Fibroblast of lung (primary cell): ENCODE data around the gene MANBA. TPM values are rescaled to one million over a fixed set of nuclear protein-coding genes. Genes with fewer than 3 reads are reported as not detected.

Experiments
- DNase-seq, 2 donors: peaks; one replicate each; pipeline versions ENCODE4 v3.0.0 to v3.0.0-alpha.2; 2010; ENCODE audit warnings: low read depth in 2 of 2
- H2AFZ ChIP-seq: 2 replicates; pipeline ENCODE4 v1.5.1; 2012; ENCODE audit warnings: low read length, control low read depth, inconsistent platforms
- H3K27ac ChIP-seq: 2 replicates; pipeline ENCODE4 v1.5.1; 2011; ENCODE audit warnings: low read length, control low read depth; ENCODE audit not compliant: insufficient read depth
- H3K27me3 ChIP-seq: 2 replicates; pipeline ENCODE4 v1.5.1; 2011; ENCODE audit warnings: mild to moderate bottlenecking, low read length; ENCODE audit not compliant: control insufficient read depth, insufficient read depth
- H3K36me3 ChIP-seq: 2 replicates; pipeline ENCODE4 v1.5.1; 2011; ENCODE audit warnings: low read length; ENCODE audit not compliant: control insufficient read depth, insufficient read depth
- H3K4me1 ChIP-seq: 2 replicates; pipeline ENCODE4 v1.5.1; 2011; ENCODE audit warnings: low read length; ENCODE audit not compliant: control insufficient read depth, insufficient read depth; ENCODE audit errors: extremely low read depth
- H3K4me2 ChIP-seq: 2 replicates; pipeline ENCODE4 v1.5.1; 2011; ENCODE audit warnings: low read length, control low read depth; ENCODE audit not compliant: insufficient read depth; ENCODE audit errors: extremely low read depth
- H3K4me3 ChIP-seq, 4 experiments: fragments of 200-600 bp in 1 of 4; sonication (generic) in 1 of 4; replicated peaks in 1 of 4; 2 replicates each; pipeline ENCODE4 v1.5.1; 2011 to 2016; ENCODE audit warnings: low read length in 4 of 4, low read depth in 3 of 4, mild to moderate bottlenecking in 3 of 4, control low read depth in 2 of 4, inconsistent platforms in 1 of 4, mixed read lengths in 1 of 4; ENCODE audit not compliant: insufficient read depth in 1 of 4; ENCODE audit errors: control extremely low read depth in 1 of 4
- H3K79me2 ChIP-seq: 2 replicates; pipeline ENCODE4 v1.5.1; 2012; ENCODE audit warnings: mild to moderate bottlenecking, low read length, inconsistent platforms; ENCODE audit not compliant: control insufficient read depth, insufficient read depth
- H3K9ac ChIP-seq: 2 replicates; pipeline ENCODE4 v1.5.1; 2011; ENCODE audit warnings: mild to moderate bottlenecking, low read length, control low read depth; ENCODE audit not compliant: insufficient read depth
- H3K9me3 ChIP-seq: 2 replicates; pipeline ENCODE4 v1.5.1; 2012; ENCODE audit warnings: low read depth, low read length; ENCODE audit not compliant: control insufficient read depth, insufficient read depth
- H4K20me1 ChIP-seq: 2 replicates; pipeline ENCODE4 v1.5.1; 2011; ENCODE audit warnings: low read length; ENCODE audit not compliant: control insufficient read depth, insufficient read depth; ENCODE audit errors: extremely low read depth
- CTCF ChIP-seq, 2 donors: IDR thresholded peaks in 1 of 2; conservative IDR thresholded peaks in 1 of 2; 1 replicate in 1 of 2; 2 replicates in 1 of 2; pipeline ENCODE4 v1.5.1; 2011 to 2012; ENCODE audit warnings: low read length in 2 of 2, control low read depth in 1 of 2, inconsistent platforms in 1 of 2, low read depth in 1 of 2, mild to moderate bottlenecking in 1 of 2
- EZH2 ChIP-seq: IDR thresholded peaks from 2 replicates; pipeline ENCODE4 v1.5.1; 2012; ENCODE audit warnings: low read length, control low read depth, mild to moderate bottlenecking; ENCODE audit errors: missing control alignments
- polyA plus RNA-seq, 2 donors: library from polyadenylated mRNA; depleted of rRNA in 1 of 2; stranded (reverse) in 1 of 2; unstranded in 1 of 2; fragments of >200 nt; gene quantifications; 2 replicates each; pipeline ENCODE4 v1.2.1, GENCODE V29; 2011 to 2012; ENCODE audit warnings: missing spikeins in 1 of 2
- total RNA-seq: library from RNA; depleted of rRNA; stranded (reverse); fragments of >200 nt; gene quantifications from 2 replicates; pipeline ENCODE4 v1.2.1, GENCODE V29; 2014

The MANBA gene
- total and polyA plus RNA-seq, 2 donors (not counting 1 experiment from before 2014, with no cell fraction given) = 13.4 to 97.9 TPM

- H2AFZ ChIP-seq = no peak overlapping the region
- DNase-seq = peak in 1 of 2 donors; percentile 42
- H3K9ac ChIP-seq = no peak overlapping the region
- no peaks in the 10 kb centered on the region for H3K9me3 ChIP-seq
- peaks cover 8% of the 10 kb centered on the region for H3K36me3 ChIP-seq
- TF ChIP-seq CTCF (conservative IDR thresholded peaks at IDR 0.05 in 1 of 2, IDR thresholded peaks at IDR 0.05 in 1 of 2; ENCODE audit: low read depth in 1 of 2, low read length in 2 of 2) (no peak), EZH2 (no peak)
- H3K27ac ChIP-seq = no peak overlapping the region
- H3K4me2 ChIP-seq = no peak overlapping the region
- H3K27me3 ChIP-seq = no peaks in the 10 kb centered on the region
- H4K20me1 ChIP-seq = no peaks in the 10 kb centered on the region
- H3K4me1 ChIP-seq = no peaks in the 10 kb centered on the region
- no peak overlapping the region for H3K4me3 ChIP-seq
- H3K79me2 ChIP-seq = no peaks in the 10 kb centered on the region
Measured at GRCh38 chr4:102608190-102608589, 152.6 kb downstream of the MANBA start.

- peaks cover 4% of the 10 kb centered on the region for H3K36me3 ChIP-seq
Measured at GRCh38 chr4:102606846-102607450, 153.8 kb downstream of the MANBA start.

GRCh38 chr4:102606261-102606660, 154.5 kb downstream of the MANBA start:
- TF ChIP-seq EZH2 = no peak
- TF ChIP-seq CTCF (conservative IDR thresholded peaks at IDR 0.05 in 1 of 2, IDR thresholded peaks at IDR 0.05 in 1 of 2; ENCODE audit: low read depth in 1 of 2, low read length in 2 of 2) = no peak
- Histone ChIP-seq H4K20me1 (no peaks in the 10 kb centered on the region), H3K9me3 (no peaks in the 10 kb centered on the region), H3K27me3 (no peaks in the 10 kb centered on the region), H3K9ac (no peak overlapping the region), H3K4me3 (no peak overlapping the region), H3K4me1 (no peaks in the 10 kb centered on the region), H3K27ac (no peak overlapping the region), H3K36me3 (peaks cover 4% of the 10 kb centered on the region), H3K4me2 (no peak overlapping the region), H3K79me2 (no peaks in the 10 kb centered on the region), H2AFZ (no peak overlapping the region)
- no peak for DNase-seq

More at GRCh38 chr4:102606846-102607450, 153.8 kb downstream of the MANBA start:
- TF ChIP-seq EZH2 (no peak), CTCF (conservative IDR thresholded peaks at IDR 0.05 in 1 of 2, IDR thresholded peaks at IDR 0.05 in 1 of 2; ENCODE audit: low read depth in 1 of 2, low read length in 2 of 2) (no peak)
- Histone ChIP-seq H3K4me2 (no peak overlapping the region), H3K4me1 (no peaks in the 10 kb centered on the region), H3K27me3 (no peaks in the 10 kb centered on the region), H3K9ac (no peak overlapping the region), H3K27ac (no peak overlapping the region), H2AFZ (no peak overlapping the region), H3K79me2 (no peaks in the 10 kb centered on the region), H3K4me3 (no peak overlapping the region), H3K9me3 (no peaks in the 10 kb centered on the region), H4K20me1 (no peaks in the 10 kb centered on the region)
- DNase-seq = no peak
